Measurements from ENCODE around the gene POP7. TPM values are rescaled to one million over a fixed set of nuclear protein-coding genes. Genes with fewer than 3 reads are reported as not detected.
A peak's percentile ranks its signal among the peaks of the same experiment; 100 is the strongest.

POP7 gene
- total RNA-seq, 1 donor from 2014 or later = 40.6 TPM

GRCh38 chr7:100679129-100679926 lies 26.6 kb upstream of the POP7 start:
- H3K9ac ChIP-seq (ENCODE audit: low read length) = no peak overlapping the region
- no peak for FAIRE-seq
- no peaks in the 10 kb centered on the region for H3K27me3 ChIP-seq (ENCODE audit: insufficient read depth, low read length)
- no peaks in the 10 kb centered on the region for H3K9me3 ChIP-seq (ENCODE audit: insufficient read depth, low read depth, low read length)
- Mint-ChIP-seq H3K27me3 (ENCODE audit: low read depth, unreplicated experiment) (no peaks in the 10 kb centered on the region), H3K36me3 (ENCODE audit: low read depth, unreplicated experiment) (peaks cover 9% of the 10 kb centered on the region), H3K4me3 (ENCODE audit: unreplicated experiment) (no peak overlapping the region), H3K27ac (ENCODE audit: unreplicated experiment) (no peak overlapping the region), H3K4me1 (ENCODE audit: low read depth, unreplicated experiment) (peaks cover 4% of the 10 kb centered on the region), H3K9me3 (ENCODE audit: unreplicated experiment) (no peaks in the 10 kb centered on the region)
- peaks cover 40% of the 10 kb centered on the region for H3K79me2 ChIP-seq (ENCODE audit: insufficient read depth, low read length)
- peaks cover 2% of the 10 kb centered on the region for H3K36me3 ChIP-seq (ENCODE audit: insufficient read depth, low read length)
- no peak overlapping the region for H3K4me2 ChIP-seq (ENCODE audit: low read length)
- no peak for DNase-seq (ENCODE audit: low read depth)
- peaks cover 64% of the 10 kb centered on the region for H4K20me1 ChIP-seq (ENCODE audit: insufficient read depth, low read length)
- no peak overlapping the region for H3K27ac ChIP-seq (ENCODE audit: low read depth, low read length)
- TF ChIP-seq EZH2 (IDR thresholded peaks at IDR 0.05; ENCODE audit: insufficient read depth, low read length) (no peak), CTCF (IDR thresholded peaks at IDR 0.05; ENCODE audit: insufficient read depth, low read depth, low read length) (no peak)
- peaks cover 12% of the 10 kb centered on the region for H3K4me1 ChIP-seq (ENCODE audit: insufficient read depth, low read length)
- H3K4me3 ChIP-seq (ENCODE audit: insufficient read depth, low read depth, low read length) = no peak overlapping the region
- H2AFZ ChIP-seq (ENCODE audit: low read depth, low read length) = no peak overlapping the region

GRCh38 chr7:100679927-100680575 lies 25.9 kb upstream of the POP7 start:
- H3K4me2 ChIP-seq (ENCODE audit: low read length) = no peak overlapping the region
- Mint-ChIP-seq H3K9me3 (ENCODE audit: unreplicated experiment) (no peaks in the 10 kb centered on the region), H3K4me1 (ENCODE audit: low read depth, unreplicated experiment) (peaks cover 4% of the 10 kb centered on the region), H3K27me3 (ENCODE audit: low read depth, unreplicated experiment) (no peaks in the 10 kb centered on the region), H3K27ac (ENCODE audit: unreplicated experiment) (no peak overlapping the region), H3K4me3 (ENCODE audit: unreplicated experiment) (peak overlapping the region; percentile 10), H3K36me3 (ENCODE audit: low read depth, unreplicated experiment) (peaks cover 9% of the 10 kb centered on the region)
- TF ChIP-seq EZH2 (IDR thresholded peaks at IDR 0.05; ENCODE audit: insufficient read depth, low read length) = no peak
- no peak for TF ChIP-seq CTCF (IDR thresholded peaks at IDR 0.05; ENCODE audit: insufficient read depth, low read depth, low read length)
- H3K9ac ChIP-seq (ENCODE audit: low read length) = no peak overlapping the region
- H3K27me3 ChIP-seq (ENCODE audit: insufficient read depth, low read length) = no peaks in the 10 kb centered on the region
- peaks cover 59% of the 10 kb centered on the region for H4K20me1 ChIP-seq (ENCODE audit: insufficient read depth, low read length)
- H3K9me3 ChIP-seq (ENCODE audit: insufficient read depth, low read depth, low read length) = no peaks in the 10 kb centered on the region
- DNase-seq (ENCODE audit: low read depth) (no peak), FAIRE-seq (no peak)
- peaks cover 2% of the 10 kb centered on the region for H3K36me3 ChIP-seq (ENCODE audit: insufficient read depth, low read length)
- H3K4me3 ChIP-seq (ENCODE audit: insufficient read depth, low read depth, low read length) = no peak overlapping the region
- H3K4me1 ChIP-seq (ENCODE audit: insufficient read depth, low read length) = peaks cover 12% of the 10 kb centered on the region
- no peak overlapping the region for H3K27ac ChIP-seq (ENCODE audit: low read depth, low read length)
- H2AFZ ChIP-seq (ENCODE audit: low read depth, low read length) = no peak overlapping the region
- peaks cover 33% of the 10 kb centered on the region for H3K79me2 ChIP-seq (ENCODE audit: insufficient read depth, low read length)
